GM21360 (cell line): ENCODE measurements around the gene ATRAID.
A peak's percentile ranks its signal among the peaks of the same experiment; 100 is the strongest.
"Not testable (repeated sequence)": the region's sequence is repeated elsewhere in the genome, so short reads cannot be mapped to it uniquely, and the experiment has no call there.

ENCODE experiments used
- ATAC-seq: cut with Tn5 transposase; IDR thresholded peaks from one replicate; pipeline ENCODE4 v1.9.1; 2021; ENCODE audit warnings: mild to moderate bottlenecking, moderate library complexity; ENCODE audit not compliant: unreplicated experiment

The ATRAID gene, protein sequence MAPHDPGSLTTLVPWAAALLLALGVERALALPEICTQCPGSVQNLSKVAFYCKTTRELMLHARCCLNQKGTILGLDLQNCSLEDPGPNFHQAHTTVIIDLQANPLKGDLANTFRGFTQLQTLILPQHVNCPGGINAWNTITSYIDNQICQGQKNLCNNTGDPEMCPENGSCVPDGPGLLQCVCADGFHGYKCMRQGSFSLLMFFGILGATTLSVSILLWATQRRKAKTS

DNA sequence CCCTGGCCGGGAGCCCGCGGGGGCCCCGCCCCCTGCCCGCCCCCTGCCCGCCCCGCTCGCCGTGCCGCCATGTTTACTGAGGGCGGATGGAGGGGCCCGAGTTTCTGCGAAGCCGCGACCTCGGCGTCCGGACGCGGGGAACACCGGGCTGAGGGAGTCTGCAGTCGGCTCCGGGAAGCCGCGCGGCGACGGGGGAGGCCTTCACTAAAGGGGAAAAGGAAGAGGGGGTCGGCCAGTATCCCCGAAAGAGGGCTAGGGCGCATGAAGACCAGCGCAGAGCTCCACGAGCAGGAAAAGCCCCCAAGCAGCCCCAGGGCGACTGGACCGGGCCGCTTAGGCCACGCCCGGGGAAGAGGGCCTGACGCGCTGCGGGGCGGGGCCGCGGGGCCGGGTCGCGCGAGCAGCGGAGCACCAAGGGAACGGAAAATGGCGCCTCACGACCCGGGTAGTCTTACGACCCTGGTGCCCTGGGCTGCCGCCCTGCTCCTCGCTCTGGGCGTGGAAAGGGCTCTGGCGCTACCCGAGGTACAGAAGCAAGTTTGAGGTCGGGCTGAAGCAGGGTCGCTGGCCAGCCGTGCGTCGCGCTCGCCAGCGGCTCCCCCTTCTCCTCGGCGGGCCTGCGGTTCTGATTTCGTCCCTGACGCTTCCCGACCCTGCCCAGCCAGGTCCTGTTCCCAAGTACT lies at the start of gene ATRAID, which contains the start of gene SLC5A6:
Gene ATRAID (plus strand): TSS at position 99 of the 683 bp plus-strand sequence. CDS start 328 bp downstream, at position 427.
Gene SLC5A6 (minus strand): TSS at position 326 of the 683 bp plus-strand sequence. CDS start 4,618 bp downstream, outside the sequence.
- peak; percentile 66 for ATAC-seq

DNA sequence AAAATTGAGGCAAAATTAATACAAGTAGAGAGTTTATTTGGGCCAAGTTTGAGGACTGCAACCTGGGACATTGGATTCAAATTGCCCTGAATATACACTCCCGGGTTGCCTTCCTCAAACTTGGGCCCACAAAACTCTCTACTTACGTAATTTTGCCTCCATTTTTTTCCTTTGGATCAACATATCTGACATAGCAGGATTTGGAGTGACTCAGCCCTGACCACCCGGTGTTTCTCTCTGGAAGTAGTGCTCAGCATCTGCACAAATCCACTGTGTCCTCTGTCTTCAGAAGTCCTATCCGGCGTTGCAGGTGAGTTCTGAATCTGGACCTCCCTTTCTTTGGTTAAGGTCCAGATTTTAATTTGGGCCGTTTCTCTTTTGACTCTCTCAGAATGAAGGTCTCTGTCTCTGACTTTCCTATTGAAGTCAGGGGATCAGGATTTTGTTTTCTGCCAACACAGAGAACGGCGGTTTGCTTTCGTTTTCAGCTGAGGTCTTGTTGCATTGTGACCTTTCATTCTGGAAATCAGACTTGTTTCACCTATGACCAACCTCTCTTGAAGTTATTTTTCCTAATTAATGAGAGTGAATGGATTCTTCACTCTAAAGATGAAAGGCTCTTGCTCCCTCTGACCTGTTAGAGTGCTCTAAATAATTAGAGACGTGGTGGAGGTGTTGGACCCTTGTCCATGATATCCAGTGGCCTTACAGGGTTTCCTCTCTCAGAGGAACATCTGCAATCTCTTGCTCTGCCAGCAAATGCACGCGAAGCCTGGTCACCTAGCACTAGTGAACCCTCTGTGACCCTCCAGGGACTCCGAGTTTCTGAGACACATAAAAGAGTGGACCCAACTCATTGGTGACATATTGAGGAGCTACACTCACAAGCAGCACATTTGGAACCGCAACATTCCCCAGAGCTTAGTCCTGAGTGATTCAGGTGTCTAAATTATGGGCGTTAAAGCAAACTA lies 49.4 kb upstream of the ATRAID start:
- ATAC-seq: no peak

DNA sequence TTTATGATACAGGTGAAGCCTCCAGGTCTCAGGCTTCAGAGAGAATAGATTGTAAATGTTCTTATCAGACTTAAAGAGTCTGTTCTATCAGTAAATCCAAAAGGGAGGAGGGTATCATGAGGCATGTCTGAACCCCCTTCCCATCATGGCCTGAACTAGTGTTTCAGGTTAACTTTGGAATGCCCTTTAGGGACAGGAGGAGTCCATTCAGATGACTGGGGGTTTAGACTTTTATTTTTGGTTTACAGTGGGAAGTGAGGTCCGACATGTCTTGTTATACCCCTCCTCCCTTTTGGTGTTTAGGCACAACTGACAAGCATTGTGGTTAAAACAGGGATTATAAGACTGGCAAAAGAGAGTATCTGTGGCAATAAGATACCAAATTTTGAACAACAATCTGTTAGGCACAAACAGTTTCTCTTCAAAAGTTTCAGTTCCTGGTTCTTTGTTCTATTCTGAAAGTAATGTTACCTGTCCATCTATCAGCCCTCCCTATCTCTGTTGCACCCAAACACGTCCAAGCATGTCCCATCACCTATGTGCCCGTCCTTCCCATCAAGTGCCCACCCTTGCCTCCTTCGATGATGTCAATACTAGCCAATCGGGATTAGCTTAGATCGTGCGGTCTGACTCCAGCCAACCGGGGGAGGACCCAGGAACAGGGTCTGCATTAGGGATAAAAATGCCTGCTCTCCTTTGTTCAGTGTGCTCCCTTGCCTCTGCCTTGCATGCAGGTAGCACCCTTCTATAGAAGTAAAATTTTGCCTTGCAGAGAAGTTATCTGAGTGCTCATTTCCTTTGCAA lies 46.7 kb upstream of the ATRAID start:
- ATAC-seq: no peak

DNA sequence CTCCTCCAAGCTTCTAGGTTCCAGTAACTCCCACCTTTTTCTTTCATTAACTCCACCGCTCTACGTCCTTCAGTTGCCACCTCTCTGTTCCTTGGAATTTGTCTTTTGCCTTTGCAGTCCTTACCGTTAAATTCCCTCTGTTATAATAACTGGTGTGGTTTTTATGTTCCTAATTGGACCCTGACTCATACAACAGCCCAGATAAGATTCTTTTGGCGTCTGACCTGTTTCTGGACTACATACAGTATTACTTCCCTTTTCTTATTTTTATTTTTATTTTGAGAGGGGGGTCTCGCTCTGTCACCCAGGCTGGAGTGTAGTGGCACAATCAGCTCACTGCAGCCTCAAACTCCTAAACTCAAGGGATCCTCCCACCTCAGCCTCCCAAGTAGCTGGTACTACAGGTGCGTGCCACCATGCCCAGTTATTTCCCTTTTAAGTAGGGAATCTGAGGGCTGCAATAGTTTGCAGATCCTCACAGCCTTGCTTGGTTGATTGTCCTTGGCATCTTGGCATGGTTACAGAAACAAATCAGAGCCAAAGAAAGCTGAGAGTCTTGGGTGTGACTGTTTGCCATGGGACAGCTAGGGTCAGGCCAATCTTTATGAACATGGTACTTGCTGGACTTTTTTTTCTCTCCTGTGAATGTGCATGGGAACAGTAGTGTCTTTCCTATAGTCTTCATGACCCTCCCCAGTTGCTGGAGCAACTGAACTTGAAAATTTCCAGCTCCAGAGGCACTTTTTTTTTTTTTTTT lies 41.1 kb upstream of the ATRAID start:
- no peak for ATAC-seq

DNA sequence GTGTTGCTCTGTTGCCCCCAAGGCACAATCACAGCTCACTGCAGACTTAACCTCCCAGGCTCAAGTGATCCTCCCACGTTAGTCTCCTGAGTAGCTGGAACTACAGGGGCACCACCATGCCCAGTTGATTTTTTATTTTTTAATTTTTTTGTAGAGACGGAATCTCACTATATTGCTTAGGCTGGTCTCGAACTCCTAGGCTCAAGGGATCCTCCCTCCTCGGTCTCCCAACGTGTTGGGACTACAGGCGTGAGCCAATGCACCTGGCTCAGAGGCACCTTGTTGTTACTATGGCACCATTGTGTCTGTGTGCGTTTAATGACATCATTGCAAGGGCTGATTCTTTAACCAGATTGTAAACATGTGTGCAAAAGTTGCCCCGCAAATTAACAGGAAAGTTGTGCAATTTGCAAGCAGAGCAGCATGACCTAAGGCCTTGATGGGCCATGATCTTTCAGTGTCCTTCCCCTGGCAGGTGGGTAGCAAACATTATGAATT lies 40.4 kb upstream of the ATRAID start:
- ATAC-seq: no peak

DNA sequence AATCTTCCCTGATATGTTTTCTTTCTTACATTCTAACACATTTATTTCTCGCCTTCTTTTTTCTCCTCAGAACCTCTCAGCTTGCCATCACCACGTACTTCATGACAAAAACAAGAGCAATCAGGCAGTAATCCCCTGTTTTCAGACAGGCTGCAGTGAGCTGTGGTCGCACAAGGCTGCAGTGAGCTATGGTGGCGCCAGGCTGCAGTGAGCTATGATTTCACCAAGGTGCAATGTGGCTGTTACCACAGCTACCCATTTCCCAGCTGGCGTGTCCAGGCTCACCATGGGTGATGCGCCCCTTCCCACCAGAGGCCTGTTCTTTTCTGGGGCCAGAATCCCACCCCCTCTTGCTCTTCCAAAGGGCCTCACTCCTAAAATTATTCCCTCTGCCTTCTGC lies 37.2 kb upstream of the ATRAID start:
- no peak for ATAC-seq

DNA sequence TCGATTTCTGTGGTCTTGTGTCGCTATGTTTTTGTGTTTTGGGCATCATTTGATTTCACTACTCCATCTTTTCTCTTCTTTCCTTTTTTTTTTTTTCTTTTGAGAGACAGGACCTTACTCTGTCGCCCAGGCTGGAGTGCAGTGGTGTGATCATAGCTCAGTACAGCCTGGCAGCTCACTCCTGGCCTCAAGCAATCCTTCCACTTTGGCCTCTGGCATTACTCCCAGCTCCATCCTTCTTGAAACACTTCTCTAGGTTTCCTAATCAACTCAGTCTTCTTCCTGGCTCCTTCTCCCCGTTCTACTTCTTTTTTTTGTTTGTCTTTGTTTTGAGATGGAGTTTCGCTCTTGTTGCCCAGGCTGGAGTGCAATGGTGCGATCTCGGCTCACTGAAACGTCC lies 36.5 kb upstream of the ATRAID start:
- no peak for ATAC-seq

DNA sequence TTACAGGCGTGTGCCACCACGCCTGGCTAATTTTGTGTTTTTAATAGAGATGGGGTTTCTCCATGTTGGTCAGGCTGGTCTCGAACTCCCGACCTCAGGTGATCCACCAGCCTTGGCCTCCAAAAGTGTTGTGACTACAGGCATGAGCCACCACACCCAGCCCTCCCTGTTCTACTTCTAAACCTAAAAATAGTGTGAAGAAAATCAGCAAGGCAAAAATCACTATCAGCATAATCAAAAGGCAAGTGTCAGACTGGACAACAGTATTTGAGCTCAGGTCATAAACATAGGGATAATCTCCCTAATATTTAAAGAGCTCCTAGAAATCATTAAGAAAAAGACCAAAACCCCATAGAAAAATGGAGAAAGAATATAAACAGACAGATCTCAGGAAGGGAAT lies 36.1 kb upstream of the ATRAID start:
- ATAC-seq: not testable (repeated sequence)

DNA sequence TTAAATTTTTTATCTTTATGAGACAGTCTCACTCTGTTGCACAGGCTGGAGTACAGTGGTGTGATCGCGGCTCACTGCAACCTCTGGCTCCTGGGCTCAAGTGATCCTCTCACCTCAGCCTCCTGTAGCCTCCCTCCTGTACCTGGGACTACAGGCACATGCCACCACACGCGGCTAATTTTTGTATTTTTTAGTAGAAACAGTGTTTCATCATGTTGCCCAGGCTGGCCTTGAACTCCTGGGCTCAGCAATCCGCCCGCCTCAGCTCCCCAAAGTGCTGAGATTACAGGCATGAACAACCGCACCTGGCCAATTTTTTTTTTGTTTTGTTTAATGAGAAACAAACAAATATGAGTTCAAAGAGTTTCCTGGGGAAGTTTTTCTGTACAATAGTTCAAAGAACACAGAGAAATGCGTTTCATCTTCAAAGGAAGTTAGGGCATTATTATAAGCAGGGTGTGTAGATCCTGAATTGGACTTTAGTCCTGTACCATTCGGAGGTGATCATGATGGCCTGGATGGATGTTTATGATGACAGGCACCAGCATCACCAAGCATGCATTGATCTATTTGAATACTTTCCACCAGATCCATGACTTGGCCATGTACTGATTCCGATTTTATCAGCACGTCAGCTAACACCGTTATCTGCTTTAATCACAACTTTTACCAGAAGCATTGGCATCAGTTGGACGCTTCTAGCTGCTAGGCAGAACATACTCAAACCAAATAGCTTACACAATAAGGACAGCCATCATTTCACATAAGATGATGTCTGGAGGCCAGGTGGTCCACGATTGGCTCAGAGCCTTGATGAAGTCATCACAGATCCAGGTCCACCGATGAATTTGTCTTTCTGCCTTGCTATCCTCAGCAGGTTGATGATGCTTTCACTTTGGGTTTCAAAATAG lies 34.1 kb upstream of the ATRAID start:
- ATAC-seq: no peak

DNA sequence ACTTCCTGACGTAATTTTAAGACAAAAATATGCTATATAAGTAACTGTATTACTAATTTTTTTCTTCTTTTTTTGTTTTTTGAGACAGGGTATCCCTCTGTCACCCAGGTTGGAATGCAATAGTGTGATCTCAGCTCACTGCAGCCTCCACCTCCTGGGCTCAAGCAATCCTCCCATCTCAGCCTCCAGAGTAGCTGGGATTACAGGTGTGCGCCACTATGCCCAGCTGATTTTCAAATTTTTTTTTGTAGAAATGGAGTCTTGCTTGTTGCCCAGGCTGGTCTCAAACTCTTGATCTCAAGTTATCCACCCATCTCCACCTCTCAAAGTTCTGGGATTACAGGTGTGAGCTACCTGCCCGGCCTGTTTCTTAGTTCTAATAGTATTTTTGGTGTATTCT lies 33.4 kb upstream of the ATRAID start:
- no peak for ATAC-seq

DNA sequence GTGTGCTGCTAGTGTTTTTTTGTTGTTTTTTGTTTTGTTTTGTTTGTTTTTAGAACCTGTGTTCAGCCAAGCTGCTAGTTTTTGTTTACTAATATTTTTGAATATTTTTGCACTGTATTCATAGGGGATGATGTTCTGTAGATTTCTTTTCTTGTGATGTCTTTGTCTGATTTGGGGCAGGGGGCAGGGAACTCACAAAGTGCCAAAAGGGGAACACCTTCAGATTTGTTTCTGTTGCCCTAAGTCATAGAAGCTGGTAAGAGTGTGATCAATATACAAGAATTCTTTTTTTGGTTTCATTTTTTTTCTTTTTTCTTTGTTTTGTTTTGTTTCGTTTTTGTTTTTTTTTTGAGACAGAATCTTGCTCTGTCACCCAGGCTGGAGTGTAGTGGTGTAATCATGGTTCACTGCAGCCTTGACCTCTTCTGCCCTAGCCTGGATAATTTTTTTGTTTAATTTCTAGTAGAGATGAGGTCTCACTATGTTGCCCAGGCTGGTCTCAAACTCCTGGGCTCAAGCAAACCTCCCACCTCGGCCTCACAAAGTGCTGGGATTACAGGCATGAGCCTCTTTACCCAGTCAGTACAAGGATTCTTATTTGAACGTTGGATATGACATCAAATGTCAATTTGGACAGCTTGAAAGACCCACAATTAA lies 32.4 kb upstream of the ATRAID start:
- ATAC-seq: no peak

DNA sequence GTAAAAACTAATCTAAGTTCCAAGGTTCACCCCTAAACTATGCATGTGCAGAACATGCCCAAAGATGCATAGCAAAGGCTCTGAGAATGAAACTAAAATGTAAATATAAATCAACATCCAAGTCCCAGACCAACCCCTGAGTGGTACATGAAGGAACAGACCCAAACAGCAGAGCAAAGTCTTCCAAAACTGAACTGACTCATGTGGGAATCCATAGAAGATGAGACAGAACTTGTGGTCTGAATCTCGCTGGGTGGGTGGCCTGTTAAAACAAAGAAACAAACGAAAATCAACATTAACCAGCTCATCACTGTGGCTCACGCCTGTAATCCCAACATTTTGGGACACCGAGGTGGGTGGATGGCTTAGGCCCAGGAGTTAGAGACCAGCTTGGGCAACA lies 29.5 kb upstream of the ATRAID start:
- no peak for ATAC-seq

DNA sequence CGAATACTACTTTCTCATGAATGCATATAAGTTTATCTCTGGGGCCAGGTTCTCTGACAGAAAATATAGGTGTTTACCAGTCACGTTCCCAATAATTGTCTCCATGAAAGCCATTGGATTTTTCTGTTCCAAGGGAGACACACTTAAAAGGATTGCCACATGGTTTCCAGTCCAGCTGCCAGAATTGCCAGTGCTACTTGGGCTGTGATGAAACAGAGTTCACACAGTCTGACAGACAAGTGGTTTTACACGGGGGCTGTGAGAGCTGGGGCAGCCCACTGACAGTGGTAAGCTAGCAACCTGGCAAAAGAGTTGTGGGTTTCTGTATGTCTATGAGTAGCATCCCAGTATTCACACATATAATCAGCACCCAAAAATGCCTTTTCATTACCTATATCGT lies 27.7 kb upstream of the ATRAID start:
- no peak for ATAC-seq

DNA sequence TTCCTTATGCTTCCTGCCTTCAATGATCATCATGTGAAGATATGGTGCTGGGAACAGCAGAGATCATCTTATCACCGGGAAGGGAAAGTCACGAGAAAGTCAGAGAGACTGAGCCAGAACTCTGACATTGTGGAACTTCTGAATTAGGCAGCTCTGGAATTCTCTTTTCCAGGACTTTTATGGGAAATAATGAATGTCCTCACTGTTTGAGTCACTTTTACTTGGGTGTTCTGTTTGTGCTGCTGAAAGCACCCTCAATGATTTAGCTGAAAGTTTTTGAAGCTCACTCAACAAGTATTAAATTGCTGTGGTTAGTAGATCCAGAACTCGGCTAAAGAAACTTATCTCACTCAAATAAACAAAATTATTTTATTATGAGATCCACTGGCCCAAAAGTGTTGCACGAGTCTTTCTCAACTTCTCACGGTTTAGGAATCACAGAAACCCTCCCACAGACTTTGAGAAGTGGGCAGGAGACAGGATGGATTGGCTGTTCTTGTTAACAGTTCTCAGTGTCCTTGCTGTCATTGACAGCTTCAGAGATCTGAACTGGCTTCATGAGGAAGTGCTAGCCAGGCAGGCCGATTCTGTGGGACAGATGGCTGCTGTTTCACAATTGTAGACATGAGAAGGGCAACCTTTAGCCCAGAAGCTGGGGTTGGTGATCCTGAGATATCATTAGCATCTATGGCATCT lies 26.4 kb upstream of the ATRAID start:
- no peak for ATAC-seq

DNA sequence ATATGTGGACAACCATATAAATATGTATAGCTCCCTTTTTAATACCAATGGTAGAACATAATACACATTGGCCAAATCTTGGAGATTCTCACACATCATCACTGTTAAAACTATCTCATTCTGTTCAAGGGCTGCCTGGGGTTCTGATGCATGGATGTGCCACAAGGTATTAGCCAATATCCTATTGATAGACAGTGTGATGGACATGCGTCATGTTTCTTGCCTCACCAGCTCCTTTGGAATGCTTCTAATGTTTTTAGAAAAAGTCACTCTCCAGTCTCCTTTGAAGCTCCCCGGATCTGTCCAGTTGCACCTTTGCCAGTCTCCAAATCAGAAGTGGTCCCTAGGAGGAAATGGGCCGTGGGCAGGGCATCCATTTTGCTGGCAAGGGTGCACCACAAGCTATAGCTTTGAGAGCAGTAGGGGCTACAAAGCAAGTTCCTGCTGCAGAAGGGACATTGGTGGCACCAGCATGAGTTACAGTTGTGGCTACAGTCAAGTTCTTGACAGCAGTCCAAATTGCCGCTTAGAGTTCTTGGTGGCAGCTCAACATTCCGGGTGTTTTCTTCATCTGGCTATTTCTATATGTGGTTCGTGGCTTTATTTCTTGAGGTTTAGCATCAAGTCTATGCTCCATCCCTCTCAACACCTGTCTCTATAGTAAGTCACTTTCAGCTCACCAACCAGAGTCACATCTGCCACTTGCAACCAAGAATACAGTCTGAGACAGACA lies 25.1 kb upstream of the ATRAID start:
- ATAC-seq: no peak

DNA sequence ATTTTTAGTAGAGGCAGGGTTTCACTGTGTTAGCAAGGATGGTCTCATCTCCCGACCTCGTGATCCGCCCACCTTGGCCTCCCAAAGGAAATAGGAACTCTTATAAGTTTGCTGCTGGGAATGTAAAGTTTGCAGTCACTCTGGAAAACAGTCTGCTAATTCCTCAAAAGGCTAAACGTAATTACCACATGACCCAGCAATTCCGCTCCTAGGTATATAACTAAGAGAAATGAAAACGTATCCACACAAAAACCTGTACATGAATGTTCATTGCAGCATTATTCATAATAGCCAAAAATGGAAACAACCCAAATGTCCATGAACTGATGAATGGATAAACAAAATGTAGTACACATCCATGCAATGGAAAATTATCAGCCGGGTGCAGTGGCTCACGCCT lies 21.9 kb upstream of the ATRAID start:
- no peak for ATAC-seq
